HG03469 (cell line): ENCODE results near the gene ZBTB46.
"Not testable (repeated sequence)": the region's sequence is repeated elsewhere in the genome, so short reads cannot be mapped to it uniquely, and the experiment has no call there.

Experiments used
- ATAC-seq: cut with Tn5 transposase; IDR thresholded peaks from one replicate; pipeline ENCODE4 v1.9.1; 2021; ENCODE audit warnings: mild to moderate bottlenecking, moderate library complexity, moderate number of reproducible peaks; ENCODE audit not compliant: unreplicated experiment

Gene ZBTB46

DNA sequence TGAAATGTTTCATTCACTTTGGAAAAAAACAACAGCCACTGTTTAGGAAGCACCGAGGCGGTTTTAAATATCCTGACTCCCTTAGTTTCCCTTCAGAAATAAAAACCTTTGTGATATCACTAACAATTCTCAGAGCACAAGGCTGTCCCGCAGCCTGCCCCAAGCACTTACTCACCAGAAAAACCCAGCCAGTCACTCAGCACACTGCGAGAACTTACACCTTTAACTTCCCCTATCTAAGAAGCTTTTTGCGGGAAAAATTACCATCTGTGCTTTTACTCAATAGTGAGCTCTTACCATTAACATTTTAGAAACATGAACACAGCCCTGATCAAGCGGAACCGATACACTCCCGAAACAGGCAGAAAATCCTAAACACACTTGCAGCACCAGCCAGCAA is 9.3 kb downstream of the ZBTB46 start:
- no peak for ATAC-seq

- ATAC-seq, result no peak
These were observed 11.7 kb downstream of the ZBTB46 start for GRCh38 chr20:63819224-63819921.

DNA sequence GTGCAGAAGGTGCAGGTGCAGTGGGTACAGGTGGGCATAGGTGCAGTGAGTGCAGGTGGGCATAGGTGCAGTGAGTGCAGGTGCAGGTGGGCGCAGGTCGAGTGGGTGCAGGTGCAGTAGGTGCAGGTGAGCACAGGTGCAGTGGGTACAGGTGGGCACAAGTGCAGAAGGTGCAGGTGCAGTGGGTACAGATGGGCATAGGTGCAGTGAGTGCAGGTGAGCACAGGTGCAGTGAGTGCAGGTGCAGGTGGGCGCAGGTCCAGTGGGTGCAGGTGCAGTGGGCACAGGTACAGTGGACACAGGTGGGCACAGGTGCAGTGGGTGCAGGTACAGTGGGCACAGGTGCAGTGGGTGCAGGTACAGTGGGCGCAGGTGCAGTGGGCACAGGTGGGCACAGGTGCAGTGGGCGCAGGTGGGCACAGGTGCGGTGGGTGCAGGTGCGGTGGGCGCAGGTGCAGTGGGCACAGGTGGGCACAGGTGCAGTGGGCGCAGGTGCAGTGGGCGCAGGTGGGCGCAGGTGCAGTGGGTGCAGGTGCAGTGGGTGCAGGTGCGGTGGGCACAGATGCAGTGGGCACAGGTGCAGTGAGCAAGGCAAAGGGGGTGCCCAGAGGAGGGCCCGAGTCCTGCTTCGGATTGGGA is 15.3 kb downstream of the ZBTB46 start:
- ATAC-seq, result no peak

DNA sequence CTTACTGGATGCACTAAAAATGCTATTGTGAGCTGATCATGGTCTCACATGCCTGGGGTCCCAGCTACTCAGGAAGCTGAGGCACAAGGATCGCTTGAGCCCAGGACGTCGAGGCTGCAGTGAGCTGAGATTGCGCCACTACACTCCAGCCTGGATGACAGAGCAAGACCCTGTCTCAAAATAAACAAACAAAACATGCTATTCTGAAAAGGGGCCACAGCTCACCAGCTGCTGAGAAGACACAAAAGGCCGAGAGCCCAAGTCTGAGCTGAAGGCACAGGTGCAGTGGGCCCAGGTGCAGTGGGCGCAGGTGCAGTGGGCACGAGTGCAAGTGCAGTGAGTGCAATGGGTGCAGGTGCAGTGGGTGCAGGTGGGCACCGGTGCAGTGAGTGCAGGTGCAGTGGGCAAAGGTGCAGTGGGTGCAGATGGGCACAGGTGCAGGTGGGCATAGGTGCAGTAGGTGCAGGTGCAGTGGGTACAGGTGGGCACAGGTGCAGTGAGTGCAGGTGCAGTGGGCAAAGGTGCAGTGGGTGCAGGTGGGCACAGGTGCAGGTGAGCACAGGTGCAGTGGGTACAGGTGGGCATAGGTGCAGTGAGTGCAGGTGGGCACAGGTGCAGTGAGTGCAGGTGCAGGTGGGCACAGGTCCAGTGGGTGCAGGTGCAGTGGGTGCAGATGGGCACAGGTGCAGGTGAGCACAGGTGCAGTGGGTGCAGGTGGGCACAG is 16.0 kb downstream of the ZBTB46 start:
- ATAC-seq, result no peak

GRCh38 chr20:63811491-63811875 is 19.6 kb downstream of the ZBTB46 start:
- no peak for ATAC-seq

- ATAC-seq, result no peak
These were observed 20.2 kb downstream of the ZBTB46 start for GRCh38 chr20:63810730-63811490.

- ATAC-seq, result no peak
These were observed 21.2 kb downstream of the ZBTB46 start for GRCh38 chr20:63809856-63810255.

DNA sequence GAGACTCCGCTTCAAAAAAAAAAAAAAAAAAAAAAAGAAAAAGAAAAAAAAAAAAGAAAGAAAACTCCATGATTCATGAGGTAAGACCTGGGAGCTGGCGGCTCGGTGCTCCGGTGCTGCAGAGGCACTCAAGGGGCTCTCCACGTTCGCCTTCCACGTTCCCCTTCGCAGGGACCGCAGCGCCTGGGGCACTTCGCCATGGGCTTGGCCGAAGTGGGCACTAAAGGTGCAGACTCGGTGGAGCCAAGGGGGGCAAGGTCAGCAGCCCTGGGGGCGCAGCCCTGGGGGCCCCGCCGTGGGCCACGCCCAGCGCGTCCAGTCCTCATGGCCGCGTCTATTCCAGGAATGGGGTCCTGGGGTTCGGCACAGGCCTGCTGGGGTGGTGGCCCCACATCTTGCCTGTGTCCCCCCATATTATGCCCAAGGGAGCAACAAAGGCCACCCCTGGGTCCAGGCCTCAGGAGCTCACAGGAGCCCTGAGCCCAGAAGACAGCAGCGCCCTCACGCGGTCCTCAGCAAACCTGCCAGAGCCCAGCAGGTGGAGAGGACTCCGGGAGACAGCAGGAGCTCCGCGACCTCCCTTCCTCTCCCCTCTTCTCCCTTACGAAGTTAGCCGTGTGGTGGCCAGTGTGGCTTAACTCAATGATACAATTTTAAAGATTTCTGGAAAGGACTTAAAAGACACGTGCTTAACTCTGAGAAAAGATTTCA is 21.9 kb downstream of the ZBTB46 start:
- ATAC-seq, result no peak

DNA sequence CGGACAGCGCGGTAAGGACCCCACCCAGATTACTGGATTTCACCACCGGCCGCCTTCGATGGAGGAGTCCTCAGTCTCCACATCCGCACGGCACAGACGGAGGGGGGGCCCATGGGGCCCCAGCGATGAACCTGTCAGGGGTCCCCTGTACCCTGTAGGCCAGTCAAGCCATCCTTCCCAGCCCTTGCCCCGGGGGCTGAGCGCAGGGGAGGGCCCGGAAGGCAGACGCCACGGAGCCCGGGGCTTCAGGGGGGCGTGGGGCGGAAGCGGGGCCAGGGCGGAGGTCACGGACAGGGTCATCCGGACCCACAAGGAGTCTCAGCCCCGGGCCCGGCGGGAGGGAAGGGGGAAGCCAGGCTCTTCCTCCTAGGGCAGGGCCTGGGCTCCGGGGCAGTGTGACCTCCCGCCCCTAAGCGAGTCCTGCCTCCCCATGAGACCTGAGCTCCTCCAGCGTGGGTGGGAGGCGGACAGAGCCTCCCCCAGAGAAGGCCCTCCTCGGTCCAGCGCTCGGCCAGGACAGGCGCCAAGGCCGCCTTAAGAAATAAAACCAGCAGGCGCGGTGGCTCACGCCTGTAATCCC is 22.8 kb downstream of the ZBTB46 start:
- no peak for ATAC-seq

GRCh38 chr20:63807654-63808053 is 23.4 kb downstream of the ZBTB46 start:
- no peak for ATAC-seq

DNA sequence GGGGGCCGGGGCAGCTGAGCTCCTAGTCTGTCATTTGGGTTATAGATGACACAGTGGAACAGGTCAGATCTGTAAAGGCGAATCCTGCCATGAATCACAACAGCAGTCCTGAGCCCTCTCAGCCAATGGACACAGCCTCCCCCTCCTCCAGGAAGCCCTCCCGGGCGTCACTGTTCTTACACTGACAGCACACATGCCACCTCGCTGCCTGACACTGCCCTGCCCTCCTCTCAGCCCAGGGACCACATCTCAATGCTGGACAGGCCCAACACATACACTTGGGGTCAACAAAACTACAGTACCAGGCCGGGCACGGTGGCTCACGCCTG is 26.8 kb downstream of the ZBTB46 start:
- no peak for ATAC-seq

GRCh38 chr20:63802469-63803240 is 28.4 kb downstream of the ZBTB46 start:
- ATAC-seq, result no peak

DNA sequence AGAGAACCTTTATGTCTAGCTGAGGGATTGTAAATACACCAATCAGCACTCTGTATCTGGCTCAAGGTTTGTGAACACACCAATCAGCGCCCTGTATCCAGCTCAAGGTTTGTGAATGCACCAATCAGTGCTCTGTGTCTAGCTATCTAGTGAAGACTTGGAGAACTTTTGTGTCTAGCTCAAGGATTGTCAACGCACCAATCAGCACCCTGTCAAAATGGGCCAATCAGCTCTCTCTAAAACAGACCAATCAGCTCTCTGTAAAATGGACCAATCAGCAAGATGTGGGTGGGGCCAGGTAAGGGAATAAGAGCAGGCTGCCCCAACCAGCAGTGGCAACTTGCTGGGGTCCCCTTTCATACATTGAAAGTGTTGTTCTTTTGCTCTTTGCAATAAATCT is 29.9 kb downstream of the ZBTB46 start:
- ATAC-seq, result not testable (repeated sequence)

DNA sequence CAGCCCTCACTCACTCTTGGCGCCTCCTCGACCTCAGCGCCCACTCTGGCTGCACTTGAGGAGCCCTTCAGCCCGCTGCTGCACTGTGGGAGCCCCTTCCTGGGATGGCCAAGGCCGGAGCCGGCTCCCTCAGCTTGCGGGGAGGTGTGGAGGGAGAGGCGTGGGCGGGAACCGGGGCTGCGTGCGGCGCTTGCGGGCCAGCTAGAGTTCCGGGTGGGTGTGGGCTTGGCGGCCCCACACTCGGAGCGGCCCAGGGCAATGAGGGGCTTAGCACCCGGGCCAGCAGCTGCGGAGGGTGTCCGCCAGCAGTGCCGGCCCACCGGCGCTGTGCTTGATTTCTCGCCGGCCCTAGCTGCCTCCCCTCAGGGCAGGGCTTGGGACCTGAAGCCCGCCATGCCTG is 30.7 kb downstream of the ZBTB46 start:
- ATAC-seq, result not testable (repeated sequence)

GRCh38 chr20:63799127-63799526 is 31.9 kb downstream of the ZBTB46 start:
- ATAC-seq, result not testable (repeated sequence)

- not testable (repeated sequence) for ATAC-seq
These were observed 33.9 kb downstream of the ZBTB46 start for GRCh38 chr20:63797175-63797574.

DNA sequence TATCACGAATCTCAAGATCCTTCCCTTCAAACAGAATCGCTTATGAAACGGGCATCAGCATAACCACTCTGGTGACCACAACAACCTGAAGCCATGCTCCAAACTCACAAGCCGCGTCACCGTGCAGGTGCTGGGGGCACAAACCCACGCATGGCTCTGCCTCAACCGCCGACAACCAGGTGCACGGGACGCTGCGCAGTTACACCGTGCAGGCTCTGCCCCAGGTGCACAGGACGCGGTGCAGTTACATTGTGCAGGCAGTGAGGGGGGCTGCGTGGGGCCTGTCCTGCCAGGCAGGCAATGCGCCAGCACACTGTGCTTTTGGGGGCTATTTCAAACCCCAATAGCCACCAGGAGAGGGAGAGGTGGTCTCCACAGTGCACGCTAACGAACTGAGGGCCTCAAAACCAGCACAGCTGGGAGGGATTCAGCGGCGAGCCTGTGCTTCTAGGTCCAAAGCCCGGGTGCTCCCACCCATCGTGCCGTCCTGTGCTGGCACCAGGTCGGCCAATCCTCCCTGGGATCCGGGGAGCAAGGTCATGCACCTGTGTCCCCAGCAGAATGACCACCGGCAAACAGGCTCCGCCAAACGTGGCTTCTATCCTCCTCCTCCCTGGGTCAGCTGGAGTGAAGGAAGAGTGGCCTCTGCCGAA is 35.8 kb downstream of the ZBTB46 start:
- ATAC-seq, result no peak

- no peak for ATAC-seq
These were observed 36.5 kb downstream of the ZBTB46 start for GRCh38 chr20:63794614-63795013.

DNA sequence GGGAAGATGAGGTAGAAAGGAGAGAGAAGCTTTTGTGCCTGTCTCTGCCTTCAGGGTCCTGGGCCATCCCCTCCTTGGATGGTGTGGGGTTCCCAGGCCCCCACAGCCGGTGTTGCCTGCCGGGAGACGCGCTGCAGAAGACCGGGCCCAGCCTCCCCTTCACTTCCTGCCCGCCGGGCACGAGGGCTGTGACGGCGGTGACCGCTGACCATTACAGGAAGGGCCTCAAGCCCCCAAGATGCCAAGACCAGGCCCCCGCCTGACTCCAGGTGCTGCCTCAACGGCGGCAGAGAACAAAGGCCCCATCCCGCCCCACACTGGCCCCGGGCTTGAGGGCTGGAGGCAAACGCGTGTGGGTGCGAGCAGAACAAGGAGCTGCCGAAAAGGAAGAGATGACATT is 38.2 kb downstream of the ZBTB46 start:
- ATAC-seq, result no peak
